ENCODE data around the gene BTBD16.

DNA sequence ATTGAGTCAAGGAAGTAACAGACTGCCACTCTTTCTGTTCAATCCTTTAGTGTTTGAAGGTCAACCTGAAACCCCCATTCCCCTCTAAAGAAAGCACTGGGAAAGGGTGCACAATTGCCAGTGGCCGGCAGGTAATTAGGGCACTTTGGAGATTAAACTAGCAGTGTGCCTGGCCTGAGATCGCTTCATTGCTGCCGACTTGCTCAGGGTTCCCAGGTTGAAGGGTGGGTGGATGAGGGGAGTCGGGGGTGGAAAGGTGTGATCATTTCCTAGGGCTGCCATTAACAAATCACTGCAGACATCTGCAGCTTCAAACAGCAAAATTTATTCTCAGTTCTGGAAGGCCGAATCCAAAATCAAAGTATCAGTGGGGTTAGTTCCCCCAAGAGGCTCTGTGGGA lies 16.3 kb upstream of the BTBD16 start:
- TF ChIP-seq, protein P1, sequence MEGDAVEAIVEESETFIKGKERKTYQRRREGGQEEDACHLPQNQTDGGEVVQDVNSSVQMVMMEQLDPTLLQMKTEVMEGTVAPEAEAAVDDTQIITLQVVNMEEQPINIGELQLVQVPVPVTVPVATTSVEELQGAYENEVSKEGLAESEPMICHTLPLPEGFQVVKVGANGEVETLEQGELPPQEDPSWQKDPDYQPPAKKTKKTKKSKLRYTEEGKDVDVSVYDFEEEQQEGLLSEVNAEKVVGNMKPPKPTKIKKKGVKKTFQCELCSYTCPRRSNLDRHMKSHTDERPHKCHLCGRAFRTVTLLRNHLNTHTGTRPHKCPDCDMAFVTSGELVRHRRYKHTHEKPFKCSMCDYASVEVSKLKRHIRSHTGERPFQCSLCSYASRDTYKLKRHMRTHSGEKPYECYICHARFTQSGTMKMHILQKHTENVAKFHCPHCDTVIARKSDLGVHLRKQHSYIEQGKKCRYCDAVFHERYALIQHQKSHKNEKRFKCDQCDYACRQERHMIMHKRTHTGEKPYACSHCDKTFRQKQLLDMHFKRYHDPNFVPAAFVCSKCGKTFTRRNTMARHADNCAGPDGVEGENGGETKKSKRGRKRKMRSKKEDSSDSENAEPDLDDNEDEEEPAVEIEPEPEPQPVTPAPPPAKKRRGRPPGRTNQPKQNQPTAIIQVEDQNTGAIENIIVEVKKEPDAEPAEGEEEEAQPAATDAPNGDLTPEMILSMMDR (conservative IDR thresholded peaks at IDR 0.05; ENCODE audit: low read length): no peak
- TF ChIP-seq EZH2phosphoT487 (IDR thresholded peaks at IDR 0.05; ENCODE audit: borderline replicate concordance, low read depth, low read length): no peak
